SH-SY5Y (cell line): Measurements from ENCODE around the gene ANKRD55.

Source experiments
- GATA2 ChIP-seq: IDR thresholded peaks from 2 replicates; pipeline ENCODE4 v1.6.1; 2011; ENCODE audit warnings: mild to moderate bottlenecking, low read depth, low read length
- GATA3 ChIP-seq: IDR thresholded peaks from 2 replicates; pipeline ENCODE4 v1.6.1; 2011; ENCODE audit warnings: low read depth, mild to moderate bottlenecking, low read length, moderate library complexity

- TF ChIP-seq GATA2 (no peak), GATA3 (no peak)
These were observed 49.1 kb upstream of the ANKRD55 start for GRCh38 chr5:56282216-56282615.
